OCI-LY3 (cell line): ENCODE measurements around the gene FAM13A.

Experiments used
- H2AFZ ChIP-seq: fragments of 200-600, 300-600 bp; shearing (Covaris generic); 2 replicates; pipeline ENCODE4 v1.6.0; 2014; ENCODE audit warnings: antibody characterized with exemption, low read depth, low read length
- H3K27ac ChIP-seq: fragments of 200-600, 300-600 bp; sonication (generic); 2 replicates; pipeline ENCODE4 v1.5.1; 2014; ENCODE audit warnings: mild to moderate bottlenecking, low read length, moderate library complexity, mixed read lengths
- H3K27me3 ChIP-seq: fragments of 200-600, 300-600 bp; sonication (generic); 2 replicates; pipeline ENCODE4 v1.6.1; 2014; ENCODE audit warnings: low read depth, low read length, mixed read lengths
- H3K36me3 ChIP-seq: fragments of 200-600, 300-600 bp; sonication (generic); replicated peaks from 2 replicates; pipeline ENCODE3; 2014; ENCODE audit warnings: low read depth, low read length, mixed read lengths
- H3K4me1 ChIP-seq: fragments of 300-600, 200-600 bp; sonication (generic); 2 replicates; pipeline ENCODE4 v1.6.1; 2014; ENCODE audit warnings: low read length, mixed read lengths
- H3K4me2 ChIP-seq: fragments of 200-600, 300-600 bp; sonication (generic); 2 replicates; pipeline ENCODE4 v1.6.1; 2014; ENCODE audit warnings: low read length, mixed read lengths
- H3K4me3 ChIP-seq: fragments of 300-600, 200-600 bp; sonication (generic); 2 replicates; pipeline ENCODE4 v1.5.1; 2014; ENCODE audit warnings: antibody characterized with exemption, mild to moderate bottlenecking, low read length, moderate library complexity
- H3K79me2 ChIP-seq: fragments of 300-600, 200-600 bp; shearing (Covaris generic); 2 replicates; pipeline ENCODE4 v1.6.1; 2014; ENCODE audit warnings: mild to moderate bottlenecking, low read length, mixed read lengths
- H3K9ac ChIP-seq: fragments of 300-600, 200-600 bp; shearing (Covaris generic); 2 replicates; pipeline ENCODE4 v1.6.0; 2014; ENCODE audit warnings: mild to moderate bottlenecking, low read length, moderate library complexity
- H3K9me3 ChIP-seq: fragments of 200-600, 300-600 bp; shearing (Covaris generic); 2 replicates; pipeline ENCODE4 v1.6.1; 2014; ENCODE audit warnings: low read length, mixed read lengths; ENCODE audit not compliant: insufficient read depth
- H4K20me1 ChIP-seq: fragments of 200-600, 300-600 bp; sonication (generic); 2 replicates; pipeline ENCODE4 v1.6.1; 2016; ENCODE audit warnings: low read length, mixed read lengths; ENCODE audit not compliant: insufficient read depth
- EZH2phosphoT487 ChIP-seq: fragments of 200-600 bp; shearing (Covaris generic); IDR thresholded peaks from 2 replicates; pipeline ENCODE4 v1.6.1; 2018; ENCODE audit warnings: antibody characterized with exemption, mixed run types, low read depth
- TF ChIP-seq, protein P1 (sequence below): fragments of 200-600, 300-600 bp; sonication (generic); IDR thresholded peaks from 2 replicates; pipeline ENCODE4 v1.5.1; 2014; ENCODE audit warnings: antibody characterized with exemption, low read length, low read depth

The FAM13A gene

GRCh38 chr4:88705223-88705622 lies 351.8 kb downstream of the FAM13A start:
- H3K27me3 ChIP-seq, result peaks cover 3% of the 10 kb centered on the region; the same call in 1 of the 2 replicates
- no peak overlapping the region for H3K9ac ChIP-seq
- no peak overlapping the region for H3K4me2 ChIP-seq
- H3K9me3 ChIP-seq, result no peaks in the 10 kb centered on the region
- no peak overlapping the region for H2AFZ ChIP-seq
- no peaks in the 10 kb centered on the region for H3K36me3 ChIP-seq
- peaks cover 34% of the 10 kb centered on the region for H3K4me1 ChIP-seq
- no peak for TF ChIP-seq EZH2phosphoT487
- TF ChIP-seq, protein P1, sequence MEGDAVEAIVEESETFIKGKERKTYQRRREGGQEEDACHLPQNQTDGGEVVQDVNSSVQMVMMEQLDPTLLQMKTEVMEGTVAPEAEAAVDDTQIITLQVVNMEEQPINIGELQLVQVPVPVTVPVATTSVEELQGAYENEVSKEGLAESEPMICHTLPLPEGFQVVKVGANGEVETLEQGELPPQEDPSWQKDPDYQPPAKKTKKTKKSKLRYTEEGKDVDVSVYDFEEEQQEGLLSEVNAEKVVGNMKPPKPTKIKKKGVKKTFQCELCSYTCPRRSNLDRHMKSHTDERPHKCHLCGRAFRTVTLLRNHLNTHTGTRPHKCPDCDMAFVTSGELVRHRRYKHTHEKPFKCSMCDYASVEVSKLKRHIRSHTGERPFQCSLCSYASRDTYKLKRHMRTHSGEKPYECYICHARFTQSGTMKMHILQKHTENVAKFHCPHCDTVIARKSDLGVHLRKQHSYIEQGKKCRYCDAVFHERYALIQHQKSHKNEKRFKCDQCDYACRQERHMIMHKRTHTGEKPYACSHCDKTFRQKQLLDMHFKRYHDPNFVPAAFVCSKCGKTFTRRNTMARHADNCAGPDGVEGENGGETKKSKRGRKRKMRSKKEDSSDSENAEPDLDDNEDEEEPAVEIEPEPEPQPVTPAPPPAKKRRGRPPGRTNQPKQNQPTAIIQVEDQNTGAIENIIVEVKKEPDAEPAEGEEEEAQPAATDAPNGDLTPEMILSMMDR, result no peak
- H3K4me3 ChIP-seq, result no peak overlapping the region
- no peaks in the 10 kb centered on the region for H3K79me2 ChIP-seq
- no peak overlapping the region for H3K27ac ChIP-seq
- H4K20me1 ChIP-seq, result no peaks in the 10 kb centered on the region

- Histone ChIP-seq H3K9me3 (no peaks in the 10 kb centered on the region), H3K27ac (no peak overlapping the region), H3K9ac (no peak overlapping the region), H3K36me3 (no peaks in the 10 kb centered on the region), H3K4me3 (no peak overlapping the region), H2AFZ (no peak overlapping the region), H3K79me2 (no peaks in the 10 kb centered on the region), H3K27me3 (no peaks in the 10 kb centered on the region), H3K4me2 (no peak overlapping the region), H4K20me1 (no peaks in the 10 kb centered on the region), H3K4me1 (peaks cover 32% of the 10 kb centered on the region)
- TF ChIP-seq, protein P1, result no peak
- no peak for TF ChIP-seq EZH2phosphoT487
Observed at GRCh38 chr4:88702782-88703181, 354.2 kb downstream of the FAM13A start.

GRCh38 chr4:88698519-88698918 lies 358.5 kb downstream of the FAM13A start:
- H3K27me3 ChIP-seq, result no peaks in the 10 kb centered on the region
- no peaks in the 10 kb centered on the region for H3K36me3 ChIP-seq
- no peak overlapping the region for H3K9ac ChIP-seq
- H4K20me1 ChIP-seq, result no peaks in the 10 kb centered on the region
- no peak for TF ChIP-seq EZH2phosphoT487
- TF ChIP-seq, protein P1, result no peak
- H3K27ac ChIP-seq, result no peak overlapping the region
- no peaks in the 10 kb centered on the region for H3K79me2 ChIP-seq
- no peak overlapping the region for H3K4me2 ChIP-seq
- H3K4me1 ChIP-seq, result peaks cover 19% of the 10 kb centered on the region
- no peak overlapping the region for H2AFZ ChIP-seq
- H3K9me3 ChIP-seq, result no peaks in the 10 kb centered on the region
- no peak overlapping the region for H3K4me3 ChIP-seq

GRCh38 chr4:88697588-88698329 lies 359.2 kb downstream of the FAM13A start, which contains the start of gene NAP1L5:
NAP1L5 (minus strand) TSS chr4:88697829; CDS start chr4:88697754, 75 bp downstream.
- Histone ChIP-seq H3K4me2 (peak within 1 kb of the TSS; percentile 61), H3K9ac (peak within 1 kb of the TSS; percentile 53), H2AFZ (no peak within 1 kb of the TSS), H3K9me3 (no peaks in the 10 kb centered on the region), H3K79me2 (no peaks in the 10 kb centered on the region), H4K20me1 (no peaks in the 10 kb centered on the region), H3K36me3 (no peaks in the 10 kb centered on the region), H3K4me3 (peak within 1 kb of the TSS; percentile 81), H3K27ac (no peak within 1 kb of the TSS), H3K27me3 (no peaks in the 10 kb centered on the region), H3K4me1 (peaks cover 19% of the 10 kb centered on the region)
- TF ChIP-seq, protein P1, result no peak
- no peak for TF ChIP-seq EZH2phosphoT487
